Measurements from ENCODE around the gene PPIAL4G. TPM values are rescaled to one million over a fixed set of nuclear protein-coding genes. Genes with fewer than 3 reads are reported as not detected.
"Not testable (repeated sequence)": the region's sequence is repeated elsewhere in the genome, so short reads cannot be mapped to it uniquely, and the experiment has no call there.

The PPIAL4G gene
- total RNA-seq: under 1 TPM in 2 of 4 donors, not detected in 2; 0.11 to 0.17 TPM

DNA sequence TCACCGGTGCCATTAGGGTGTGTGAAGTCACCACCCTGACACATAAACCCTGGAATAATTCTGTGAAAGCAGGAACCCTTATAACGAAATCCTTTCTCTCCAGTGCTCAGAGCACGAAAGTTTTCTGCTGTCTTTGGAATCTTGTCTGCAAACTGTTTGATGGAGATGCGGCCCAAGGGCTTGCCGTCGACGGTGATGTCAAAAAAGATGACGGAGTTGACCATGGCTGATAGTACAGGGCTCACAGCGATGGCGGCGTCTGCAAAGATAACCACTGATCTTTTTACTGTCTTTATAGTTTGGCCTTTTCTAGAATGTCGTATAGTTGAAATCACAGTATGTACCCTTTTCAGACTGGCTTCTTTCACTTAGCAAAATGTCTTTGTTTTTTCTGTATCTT, at the start of gene PPIAL4G:
Gene PPIAL4G, minus strand, starts transcription at position 274 of the 400 bp plus-strand sequence. Its CDS starts 50 bp downstream, at position 224.
- H3K4me3 ChIP-seq (replicated peaks in 1 of 3); H3K9me3 ChIP-seq; H3K27me3 ChIP-seq; intact Hi-C loops (cut with DNase I); H3K4me1 ChIP-seq; H3K27ac ChIP-seq; H3K36me3 ChIP-seq; DNase-seq: not testable (repeated sequence)
- WGBS, 2 donors: 87 to 94% methylated on average over 11 of the region's 12 CpGs

DNA sequence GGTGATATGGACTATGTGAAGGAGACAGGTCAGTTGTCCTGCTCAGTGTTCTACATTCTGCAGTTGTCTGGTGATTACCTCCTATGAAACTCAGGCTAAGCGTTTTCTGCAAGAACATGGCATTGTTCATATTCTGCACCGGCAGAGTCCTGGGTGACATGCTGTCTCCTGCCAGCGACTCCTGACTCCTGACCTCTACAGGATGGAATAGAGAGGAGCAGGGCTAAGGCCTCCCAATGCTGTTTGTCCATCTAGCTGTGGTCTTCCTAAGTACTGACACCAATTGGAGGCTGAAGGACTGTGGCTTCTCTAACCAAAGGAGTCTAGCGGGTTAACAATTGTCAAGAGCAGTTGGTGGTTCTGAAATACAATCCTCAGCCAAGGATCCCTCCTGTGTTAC, 49.1 kb upstream of the PPIAL4G start:
- 94% methylated on average over 2 of the region's 4 CpGs; no CpG with 5 or more reads in 1 of the 2 donors for WGBS, 2 donors
- H3K27ac ChIP-seq; intact Hi-C loops (cut with DNase I): not testable (repeated sequence)

GRCh38 chr1:148529101-148529567, 46.0 kb upstream of the PPIAL4G start:
- H3K4me1 ChIP-seq; intact Hi-C loops (cut with DNase I); H3K36me3 ChIP-seq; H3K4me3 ChIP-seq (replicated peaks in 1 of 3); H3K9me3 ChIP-seq; H3K27me3 ChIP-seq: not testable (repeated sequence)
- DNase-seq: peak; percentile 20 to 36
- H3K27ac ChIP-seq: peak overlapping the region in 1 of 3 donors; percentile 30
- 8 to 9% methylated on average over 10 of the region's 25 CpGs for WGBS, 2 donors

More for the DNA sequence above, 49.1 kb upstream of the PPIAL4G start:
- not testable (repeated sequence) for DNase-seq; H3K4me1 ChIP-seq; H3K36me3 ChIP-seq; H3K4me3 ChIP-seq (replicated peaks in 1 of 3); H3K27me3 ChIP-seq; H3K9me3 ChIP-seq

DNA sequence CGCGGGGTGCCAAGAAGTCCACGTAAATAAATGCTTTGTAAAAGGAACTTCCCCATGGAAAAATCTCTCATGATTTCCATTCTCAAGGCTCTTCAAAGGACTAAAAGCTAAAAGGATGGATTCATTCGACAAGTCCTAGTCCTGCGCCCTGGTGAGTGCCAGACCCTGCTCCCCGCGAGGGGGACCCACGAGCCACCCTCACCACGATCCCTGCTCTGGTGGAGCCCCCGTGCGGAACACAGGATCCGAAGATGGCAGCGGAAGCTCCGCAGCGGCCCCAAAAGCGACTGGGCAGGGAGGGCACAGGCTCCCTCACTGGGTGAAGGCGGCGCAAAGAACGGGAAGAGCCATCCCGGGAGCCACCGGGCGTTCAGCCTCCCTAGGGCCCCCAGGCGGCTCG, 45.5 kb upstream of the PPIAL4G start:
- WGBS, 2 donors: no CpG with 5 or more reads among the region's 24 CpGs
- H3K27ac ChIP-seq; H3K4me3 ChIP-seq (replicated peaks in 1 of 3); H3K4me1 ChIP-seq; intact Hi-C loops (cut with DNase I); DNase-seq; H3K9me3 ChIP-seq; H3K36me3 ChIP-seq; H3K27me3 ChIP-seq: not testable (repeated sequence)
- TF ChIP-seq, protein P1, sequence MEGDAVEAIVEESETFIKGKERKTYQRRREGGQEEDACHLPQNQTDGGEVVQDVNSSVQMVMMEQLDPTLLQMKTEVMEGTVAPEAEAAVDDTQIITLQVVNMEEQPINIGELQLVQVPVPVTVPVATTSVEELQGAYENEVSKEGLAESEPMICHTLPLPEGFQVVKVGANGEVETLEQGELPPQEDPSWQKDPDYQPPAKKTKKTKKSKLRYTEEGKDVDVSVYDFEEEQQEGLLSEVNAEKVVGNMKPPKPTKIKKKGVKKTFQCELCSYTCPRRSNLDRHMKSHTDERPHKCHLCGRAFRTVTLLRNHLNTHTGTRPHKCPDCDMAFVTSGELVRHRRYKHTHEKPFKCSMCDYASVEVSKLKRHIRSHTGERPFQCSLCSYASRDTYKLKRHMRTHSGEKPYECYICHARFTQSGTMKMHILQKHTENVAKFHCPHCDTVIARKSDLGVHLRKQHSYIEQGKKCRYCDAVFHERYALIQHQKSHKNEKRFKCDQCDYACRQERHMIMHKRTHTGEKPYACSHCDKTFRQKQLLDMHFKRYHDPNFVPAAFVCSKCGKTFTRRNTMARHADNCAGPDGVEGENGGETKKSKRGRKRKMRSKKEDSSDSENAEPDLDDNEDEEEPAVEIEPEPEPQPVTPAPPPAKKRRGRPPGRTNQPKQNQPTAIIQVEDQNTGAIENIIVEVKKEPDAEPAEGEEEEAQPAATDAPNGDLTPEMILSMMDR (IDR thresholded peaks at IDR 0.05): peak in 1 of 6 experiments; percentile 16

- DNase-seq; H3K9me3 ChIP-seq; H3K27me3 ChIP-seq; H3K27ac ChIP-seq; intact Hi-C loops (cut with DNase I); H3K4me3 ChIP-seq (replicated peaks in 1 of 3); H3K36me3 ChIP-seq; H3K4me1 ChIP-seq: not testable (repeated sequence)
- 76 to 86% methylated on average over 1 to 2 of the region's 2 CpGs for WGBS, 2 donors
These were observed 43.5 kb upstream of the PPIAL4G start for GRCh38 chr1:148526587-148526986.

- WGBS, 2 donors: 30 to 38% methylated on average over 9 to 15 of the region's 35 CpGs
- not testable (repeated sequence) for DNase-seq
These were observed 40.4 kb upstream of the PPIAL4G start for GRCh38 chr1:148523205-148524144.

GRCh38 chr1:148522561-148523204, 39.6 kb upstream of the PPIAL4G start:
- intact Hi-C loops (cut with DNase I); H3K9me3 ChIP-seq; H3K27me3 ChIP-seq; H3K36me3 ChIP-seq; H3K4me1 ChIP-seq: not testable (repeated sequence)
- DNase-seq: peak; percentile 82 to 84
- TF ChIP-seq POLR2A (IDR thresholded peaks at IDR 0.05): peak; percentile 61 to 91
- H3K4me3 ChIP-seq (replicated peaks in 1 of 3): peak overlapping the region in 1 of 3 donors; percentile 17
- H3K27ac ChIP-seq: peak overlapping the region in 2 of 3 donors; percentile 56 to 85
- WGBS, 2 donors: 1% methylated on average over 21 to 28 of the region's 30 CpGs

More at GRCh38 chr1:148523205-148524144, 40.4 kb upstream of the PPIAL4G start:
- H3K4me3 ChIP-seq (replicated peaks in 1 of 3); intact Hi-C loops (cut with DNase I); H3K36me3 ChIP-seq; H3K9me3 ChIP-seq; H3K27ac ChIP-seq; H3K27me3 ChIP-seq; H3K4me1 ChIP-seq: not testable (repeated sequence)

DNA sequence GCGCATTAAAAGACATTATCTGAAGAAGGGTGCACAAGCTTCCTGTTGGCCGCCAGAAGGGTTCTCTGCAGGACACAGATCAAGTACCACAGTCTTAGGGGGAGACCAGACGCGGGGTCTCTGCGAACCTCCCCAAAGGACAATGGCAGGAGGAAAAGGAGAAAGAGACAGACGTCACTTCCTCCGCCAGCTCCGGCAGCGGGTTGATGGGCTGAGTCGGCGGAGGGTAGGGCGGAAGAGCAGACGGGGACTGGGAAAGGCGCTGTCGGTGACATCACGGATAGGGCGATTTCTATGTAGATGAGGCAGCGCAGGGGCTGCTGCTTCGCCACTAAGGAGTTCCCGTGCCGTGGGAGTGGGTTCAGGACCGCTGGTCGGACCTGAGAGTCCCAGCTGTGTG, 39.0 kb upstream of the PPIAL4G start:
- H3K4me1 ChIP-seq; intact Hi-C loops (cut with DNase I); H3K9me3 ChIP-seq; H3K36me3 ChIP-seq; H3K27me3 ChIP-seq: not testable (repeated sequence)
- DNase-seq: peak; percentile 81 to 86
- WGBS, 2 donors: 3 to 4% methylated on average over 9 to 17 of the region's 23 CpGs
- Histone ChIP-seq H3K27ac (peak overlapping the region in 1 of 3 donors; percentile 85), H3K4me3 (replicated peaks in 1 of 3) (peak overlapping the region in 1 of 3 donors; percentile 17)

DNA sequence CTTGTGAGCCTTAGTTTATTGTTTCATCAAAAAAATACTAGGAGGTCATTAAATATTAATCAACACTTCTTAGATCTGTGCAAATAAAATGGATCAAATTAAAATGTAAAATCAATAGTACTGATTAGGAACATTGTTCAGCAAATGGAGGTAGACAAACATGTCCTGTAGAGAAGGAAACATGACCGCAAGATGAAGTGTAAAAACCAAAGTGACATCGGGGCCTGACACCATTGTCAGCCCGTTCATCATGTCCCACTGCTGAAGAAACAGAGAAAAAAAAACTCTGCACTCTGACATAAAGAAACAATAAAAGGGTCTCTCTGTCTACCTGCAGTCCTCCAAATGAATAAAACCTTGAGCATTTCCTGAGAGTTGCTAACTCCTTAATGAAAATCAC, 31.2 kb upstream of the PPIAL4G start:
- H3K9me3 ChIP-seq; H3K36me3 ChIP-seq; H3K4me3 ChIP-seq (replicated peaks in 1 of 3); intact Hi-C loops (cut with DNase I); H3K4me1 ChIP-seq; H3K27ac ChIP-seq; DNase-seq; H3K27me3 ChIP-seq: not testable (repeated sequence)
- no CpG with 5 or more reads among the region's 3 CpGs for whole genome bisulfite sequencing, 2 donors

- H3K27ac ChIP-seq; intact Hi-C loops (cut with DNase I); DNase-seq; H3K36me3 ChIP-seq; H3K9me3 ChIP-seq; H3K4me3 ChIP-seq (replicated peaks in 1 of 3); H3K27me3 ChIP-seq; H3K4me1 ChIP-seq: not testable (repeated sequence)
- WGBS, 2 donors: 75 to 83% methylated on average over 7 to 8 of the region's 9 CpGs
These were observed 29.6 kb upstream of the PPIAL4G start for GRCh38 chr1:148512571-148513184.

- H3K4me3 ChIP-seq (replicated peaks in 1 of 3); DNase-seq; H3K27me3 ChIP-seq; H3K4me1 ChIP-seq; H3K27ac ChIP-seq; H3K9me3 ChIP-seq; H3K36me3 ChIP-seq; intact Hi-C loops (cut with DNase I): not testable (repeated sequence)
These were observed 10.8 kb upstream of the PPIAL4G start for GRCh38 chr1:148493933-148494332.
